Sigmoid colon (tissue), 7 donors: ENCODE results near the gene UST. TPM values are rescaled to one million over a fixed set of nuclear protein-coding genes. Genes with fewer than 3 reads are reported as not detected.
A peak's percentile ranks its signal among the peaks of the same experiment; 100 is the strongest.

ENCODE experiments used
- DNase-seq: peaks from one replicate; pipeline ENCODE4 v3.0.0-alpha.2; 2019
- H3K27ac ChIP-seq, 4 donors: fragments of 200-600 bp; sonication (generic); one replicate each; pipeline ENCODE4 v1.5.1; 2016 to 2019; ENCODE audit warnings: mild to moderate bottlenecking in 1 of 4
- H3K27me3 ChIP-seq, 3 donors: fragments of 200-600 bp; sonication (generic); one replicate each; pipeline ENCODE4 v1.5.1; 2019; ENCODE audit warnings: mild to moderate bottlenecking in 1 of 3
- H3K36me3 ChIP-seq, 4 donors: fragments of 200-600 bp; sonication (generic); one replicate each; pipeline ENCODE4 v1.5.1; 2016 to 2019
- H3K4me1 ChIP-seq, 4 donors: fragments of 200-600 bp; sonication (generic); one replicate each; pipeline ENCODE4 v1.5.1; 2017 to 2019
- H3K4me3 ChIP-seq, 4 donors: fragments of 200-600 bp; sonication (generic); one replicate each; pipeline ENCODE4 v1.5.1; 2017 to 2019; ENCODE audit warnings: mild to moderate bottlenecking in 2 of 4, moderate library complexity in 1 of 4
- H3K9me3 ChIP-seq, 4 donors: fragments of 200-600 bp in 3 of 4; sonication (generic) in 3 of 4; one replicate each; pipeline versions ENCODE4 v1.5.1 to v1.6.1; 2013 to 2019
- EP300 ChIP-seq, 4 donors: sonication (generic); formaldehyde crosslinking; IDR thresholded peaks; one replicate each; pipeline ENCODE4 v1.6.1; 2017; ENCODE audit warnings: antibody characterized with exemption in 4 of 4
- POLR2A ChIP-seq, 2 donors: fragments of 450-650 bp; IDR thresholded peaks; one replicate each; pipeline ENCODE4 v1.6.1; 2016; ENCODE audit warnings: antibody characterized with exemption in 2 of 2, mild to moderate bottlenecking in 2 of 2, moderate library complexity in 2 of 2
- POLR2AphosphoS5 ChIP-seq, 4 donors: sonication (generic); formaldehyde crosslinking; IDR thresholded peaks; one replicate each; pipeline ENCODE4 v1.6.1; 2017; ENCODE audit warnings: antibody characterized with exemption in 4 of 4
- WGBS, 2 donors: extraction: QIAGEN DNeasy Blood & Tissue Kit; methylation state at CpG; one replicate each; pipeline ENCODE4 v1.1.7; 2013; 5-methylcytosine and 5-hydroxymethylcytosine counted together
- intact Hi-C: fragments of 100-400 bp; cut with DNase I; formaldehyde crosslinking; loops from one replicate; pipeline ENCODE4 v1.15.1; 2023
- polyA plus RNA-seq, 3 donors: library from polyadenylated mRNA; stranded (reverse); fragments of 200-250 nt; gene quantifications; one replicate each; pipeline ENCODE4 v1.2.3, GENCODE V29; 2013
- total RNA-seq, 4 donors: library from RNA; depleted of rRNA; stranded (reverse); fragments of >200 nt; gene quantifications; one replicate each; pipeline ENCODE4 v1.1.0, GENCODE V29; 2016
- TF ChIP-seq, protein P1 (sequence below), 4 experiments: fragments of 450-650 bp in 3 of 4; fragments of 200-600 bp in 1 of 4; IDR thresholded peaks; one replicate each; pipeline ENCODE4 v1.5.1; 2016 to 2019; ENCODE audit warnings: antibody characterized with exemption in 4 of 4, mild to moderate bottlenecking in 3 of 4, moderate library complexity in 2 of 4
- donor health status: healthy with polysubstance abuse.
- donor health status: Bipolar disorder and iron deficiency.
- donor health status: healthy.

The UST gene
- total and polyA plus RNA-seq, 7 donors, result 0.46 to 35.2 (median 21.8) TPM

DNA sequence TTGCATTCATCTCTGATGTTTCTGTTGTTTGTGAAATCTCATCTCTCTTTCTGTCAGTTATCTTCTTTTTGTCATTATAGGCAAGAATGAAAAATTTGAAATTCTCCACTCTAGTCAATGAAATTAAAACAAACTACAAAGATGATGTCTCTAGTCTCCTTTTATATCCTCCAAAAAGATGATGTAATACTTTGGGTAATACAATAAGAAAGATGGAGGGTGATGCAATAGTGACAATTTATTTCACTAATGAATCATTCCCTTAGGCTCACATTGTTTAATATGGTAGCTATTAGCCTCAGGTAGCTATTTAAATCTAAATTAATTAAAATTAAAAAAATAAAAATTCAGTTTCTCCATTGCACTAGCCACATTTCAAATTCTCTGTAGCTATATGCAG is 145.4 kb downstream of the UST start:
- TF ChIP-seq, protein P1, sequence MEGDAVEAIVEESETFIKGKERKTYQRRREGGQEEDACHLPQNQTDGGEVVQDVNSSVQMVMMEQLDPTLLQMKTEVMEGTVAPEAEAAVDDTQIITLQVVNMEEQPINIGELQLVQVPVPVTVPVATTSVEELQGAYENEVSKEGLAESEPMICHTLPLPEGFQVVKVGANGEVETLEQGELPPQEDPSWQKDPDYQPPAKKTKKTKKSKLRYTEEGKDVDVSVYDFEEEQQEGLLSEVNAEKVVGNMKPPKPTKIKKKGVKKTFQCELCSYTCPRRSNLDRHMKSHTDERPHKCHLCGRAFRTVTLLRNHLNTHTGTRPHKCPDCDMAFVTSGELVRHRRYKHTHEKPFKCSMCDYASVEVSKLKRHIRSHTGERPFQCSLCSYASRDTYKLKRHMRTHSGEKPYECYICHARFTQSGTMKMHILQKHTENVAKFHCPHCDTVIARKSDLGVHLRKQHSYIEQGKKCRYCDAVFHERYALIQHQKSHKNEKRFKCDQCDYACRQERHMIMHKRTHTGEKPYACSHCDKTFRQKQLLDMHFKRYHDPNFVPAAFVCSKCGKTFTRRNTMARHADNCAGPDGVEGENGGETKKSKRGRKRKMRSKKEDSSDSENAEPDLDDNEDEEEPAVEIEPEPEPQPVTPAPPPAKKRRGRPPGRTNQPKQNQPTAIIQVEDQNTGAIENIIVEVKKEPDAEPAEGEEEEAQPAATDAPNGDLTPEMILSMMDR (IDR thresholded peaks at IDR 0.05), result no peak
- TF ChIP-seq EP300 (IDR thresholded peaks at IDR 0.05), result no peak
- no peaks in the 10 kb centered on the region for H3K9me3 ChIP-seq
- intact Hi-C loops, result no loop called here
- H3K4me3 ChIP-seq, result no peak overlapping the region
- DNase-seq, result no peak
- H3K27ac ChIP-seq, result no peak overlapping the region
- peaks cover 0 to 31% (median 24%) of the 10 kb centered on the region in 4 donors for H3K4me1 ChIP-seq
- H3K27me3 ChIP-seq, result no peaks in the 10 kb centered on the region
- no peaks in the 10 kb centered on the region for H3K36me3 ChIP-seq

DNA sequence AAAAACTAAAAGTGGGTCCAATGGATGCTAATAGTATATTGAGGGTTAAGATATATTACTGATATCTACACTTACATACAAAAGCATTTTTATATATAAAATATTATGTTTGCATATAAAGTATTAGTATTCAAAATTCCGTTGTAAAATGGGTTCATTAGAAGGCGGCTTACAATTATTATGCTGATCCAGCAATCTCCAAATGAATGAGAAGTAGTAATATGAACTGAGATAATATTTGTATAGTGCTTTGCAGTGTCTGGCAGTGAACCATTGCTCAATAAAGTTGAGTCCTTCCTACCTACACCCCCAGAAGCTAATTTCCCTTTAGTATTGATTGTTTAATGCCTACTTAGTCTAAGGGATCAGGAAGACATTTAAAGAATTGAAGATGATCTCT is 146.2 kb downstream of the UST start:
- Histone ChIP-seq H3K36me3 (no peaks in the 10 kb centered on the region), H3K27me3 (no peaks in the 10 kb centered on the region), H3K4me3 (no peak overlapping the region), H3K9me3 (no peaks in the 10 kb centered on the region), H3K4me1 (peaks cover 0 to 22% (median 16%) of the 10 kb centered on the region in 4 donors), H3K27ac (no peak overlapping the region)
- 77 to 86% methylated on average over 2 of the region's 2 CpGs for WGBS, 2 donors
- no peak for DNase-seq
- intact Hi-C loops, result no loop called here
- TF ChIP-seq POLR2A (IDR thresholded peaks at IDR 0.05), result no peak
- TF ChIP-seq EP300 (IDR thresholded peaks at IDR 0.05), result no peak
- TF ChIP-seq, protein P1 (IDR thresholded peaks at IDR 0.05), result no peak
- TF ChIP-seq POLR2AphosphoS5 (IDR thresholded peaks at IDR 0.05), result no peak

DNA sequence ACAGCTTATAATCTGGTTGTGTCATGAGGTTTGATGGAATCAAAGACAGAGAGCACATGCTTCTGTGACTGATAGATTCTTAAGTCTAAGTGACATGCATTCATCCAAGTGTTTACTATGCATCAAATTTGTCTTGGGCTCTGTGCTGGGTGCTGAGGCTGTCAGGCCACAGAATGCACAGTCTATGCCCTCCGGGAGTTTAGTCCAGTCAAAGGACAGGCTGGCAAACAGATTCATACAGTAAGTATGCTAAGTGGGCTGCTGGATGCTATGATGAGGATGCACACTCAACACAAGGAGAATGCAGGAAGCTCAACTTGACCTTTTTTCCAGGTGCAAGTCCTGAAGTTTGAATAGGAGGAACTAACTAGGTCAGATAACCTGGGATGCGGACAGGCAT is 146.7 kb downstream of the UST start:
- H3K36me3 ChIP-seq, result no peaks in the 10 kb centered on the region
- peaks cover 0 to 19% (median 16%) of the 10 kb centered on the region in 4 donors for H3K4me1 ChIP-seq
- DNase-seq, result no peak
- WGBS, 2 donors, result 71 to 95% methylated on average over 2 of the region's 2 CpGs
- intact Hi-C loops, result no loop called here
- no peak for TF ChIP-seq EP300 (IDR thresholded peaks at IDR 0.05)
- no peak for TF ChIP-seq POLR2A (IDR thresholded peaks at IDR 0.05)
- TF ChIP-seq, protein P1 (IDR thresholded peaks at IDR 0.05), result no peak
- H3K9me3 ChIP-seq, result no peaks in the 10 kb centered on the region
- no peak overlapping the region for H3K4me3 ChIP-seq
- no peaks in the 10 kb centered on the region for H3K27me3 ChIP-seq
- no peak overlapping the region for H3K27ac ChIP-seq

DNA sequence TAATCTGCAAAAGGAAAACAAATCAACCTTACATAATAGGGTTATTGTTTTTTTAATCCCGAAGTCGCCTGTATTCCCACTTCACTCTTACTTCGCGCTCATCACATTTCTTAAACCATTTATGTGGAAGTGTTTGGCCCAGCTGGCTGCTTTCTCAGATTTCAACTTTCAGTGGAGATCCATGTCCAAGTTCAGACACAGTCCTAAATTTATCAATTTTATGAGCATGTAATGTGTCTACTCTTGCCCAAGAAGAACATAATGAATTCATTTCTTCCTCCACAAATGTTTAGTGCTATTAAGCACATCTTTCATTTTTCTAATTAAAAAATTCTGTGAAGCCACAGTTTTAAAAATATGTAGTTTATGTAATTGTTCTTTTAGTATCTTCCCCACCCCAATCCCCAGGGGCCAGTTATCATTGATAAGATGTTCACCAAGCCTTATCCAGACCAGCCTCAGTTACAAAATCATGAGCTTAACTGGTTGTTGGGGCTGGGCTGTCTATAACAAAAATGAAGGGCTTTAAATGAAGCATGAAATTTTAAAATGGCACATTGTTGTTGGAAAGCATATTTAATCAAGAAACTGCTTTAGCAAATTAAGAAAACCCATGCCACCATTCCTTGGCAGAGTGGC is 151.7 kb downstream of the UST start:
- H3K36me3 ChIP-seq, result no peaks in the 10 kb centered on the region
- H3K27ac ChIP-seq, result no peak overlapping the region
- WGBS, 2 donors, result 86 to 94% methylated on average over 4 of the region's 4 CpGs
- no peak overlapping the region for H3K4me3 ChIP-seq
- intact Hi-C loops, result no loop called here
- DNase-seq, result no peak
- peak in 1 of 4 donors; percentile 14 for TF ChIP-seq POLR2AphosphoS5 (IDR thresholded peaks at IDR 0.05)
- TF ChIP-seq EP300 (IDR thresholded peaks at IDR 0.05), result no peak
- TF ChIP-seq POLR2A (IDR thresholded peaks at IDR 0.05), result no peak
- H3K9me3 ChIP-seq, result no peaks in the 10 kb centered on the region
- H3K27me3 ChIP-seq, result no peaks in the 10 kb centered on the region
- H3K4me1 ChIP-seq, result peaks cover 0 to 5% (median 0%) of the 10 kb centered on the region in 4 donors

DNA sequence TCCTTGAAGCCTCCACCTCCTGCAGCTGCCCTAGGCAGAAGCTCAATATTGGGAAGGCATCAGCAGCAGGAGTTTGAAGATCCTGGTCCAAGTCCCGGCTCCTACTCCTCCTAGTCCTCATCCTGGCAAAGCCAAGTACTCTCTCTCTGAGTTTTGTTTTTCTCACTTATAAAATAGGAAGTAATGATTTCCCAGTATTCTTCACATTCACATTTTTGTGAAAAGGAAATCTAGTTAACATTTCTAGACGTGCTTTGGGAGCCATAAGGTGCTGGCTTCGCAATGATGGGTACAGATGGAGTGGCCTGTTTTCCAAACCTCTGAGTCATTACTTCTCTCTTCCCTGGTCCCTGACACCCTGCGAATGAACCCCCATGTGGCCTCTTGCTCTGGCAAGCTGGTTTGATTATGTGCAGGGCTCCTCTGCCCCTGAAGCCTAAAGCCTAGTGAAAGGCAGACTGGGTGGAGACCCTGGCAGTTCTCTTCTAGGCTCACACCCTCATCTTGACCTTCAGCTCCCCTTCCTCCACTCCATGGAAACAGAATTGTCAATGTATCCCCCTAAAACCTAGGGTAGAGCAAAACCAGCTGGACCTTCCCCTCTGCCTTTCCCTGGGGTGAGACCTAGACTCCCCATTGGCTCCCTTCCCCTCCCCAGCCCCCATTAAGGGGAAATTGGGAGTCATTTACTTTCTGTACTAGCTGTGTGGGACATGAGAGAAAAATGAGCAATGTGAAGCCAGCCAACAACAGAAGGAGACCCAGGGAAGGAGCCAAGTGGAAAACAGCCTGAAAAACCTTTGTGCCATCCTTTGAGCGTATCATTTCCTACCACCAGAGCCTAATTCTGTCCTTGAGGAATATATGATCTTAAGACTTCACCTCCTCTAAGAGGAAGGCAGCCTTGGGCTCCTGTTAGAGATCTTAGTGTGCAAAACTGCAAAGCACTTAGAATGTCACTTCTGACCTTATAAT is 158.4 kb downstream of the UST start:
- TF ChIP-seq, protein P1 (IDR thresholded peaks at IDR 0.05), result no peak
- TF ChIP-seq POLR2A (IDR thresholded peaks at IDR 0.05) (no peak), EP300 (IDR thresholded peaks at IDR 0.05) (no peak), POLR2AphosphoS5 (IDR thresholded peaks at IDR 0.05) (no peak)
- Histone ChIP-seq H3K27ac (no peak overlapping the region), H3K27me3 (no peaks in the 10 kb centered on the region), H3K36me3 (no peaks in the 10 kb centered on the region), H3K4me1 (no peaks in the 10 kb centered on the region), H3K4me3 (no peak overlapping the region), H3K9me3 (no peaks in the 10 kb centered on the region)
- DNase-seq, result no peak
- intact Hi-C loops, result no loop called here
- WGBS, 2 donors, result 92 to 93% methylated on average over 5 of the region's 5 CpGs
